Kidney epithelial cell (primary cell): ENCODE measurements around the gene PHACTR2. TPM values are rescaled to one million over a fixed set of nuclear protein-coding genes. Genes with fewer than 3 reads are reported as not detected.

ENCODE experiments used
- DNase-seq: peaks from one replicate; pipeline ENCODE4 v3.0.0-alpha.2; 2010; ENCODE audit warnings: low read depth
- H3K27me3 ChIP-seq: 2 replicates; pipeline ENCODE4 v1.6.0; 2011; ENCODE audit warnings: low read length; ENCODE audit not compliant: control insufficient read depth, insufficient read depth
- H3K36me3 ChIP-seq: 2 replicates; pipeline ENCODE4 v1.5.1; 2011; ENCODE audit warnings: low read length; ENCODE audit not compliant: control insufficient read depth, insufficient read depth
- H3K4me3 ChIP-seq: 2 replicates; pipeline ENCODE4 v1.5.1; 2011; ENCODE audit warnings: low read depth, mild to moderate bottlenecking, control low read depth, low read length
- CTCF ChIP-seq: IDR thresholded peaks from 2 replicates; pipeline ENCODE4 v1.5.1; 2011; ENCODE audit warnings: mild to moderate bottlenecking, moderate library complexity, low read length, control low read depth, inconsistent platforms; ENCODE audit not compliant: insufficient read depth, poor library complexity, severe bottlenecking
- total RNA-seq: library from RNA; depleted of rRNA; stranded (reverse); fragments of >200 nt; gene quantifications from 2 replicates; pipeline ENCODE4 v1.2.3, GENCODE V29; 2015

Gene PHACTR2
- total RNA-seq, 1 donor from 2014 or later, result 19.6 TPM

- no peak for DNase-seq
- no peak for TF ChIP-seq CTCF
- H3K27me3 ChIP-seq, result no peaks in the 10 kb centered on the region
- no peaks in the 10 kb centered on the region for H3K36me3 ChIP-seq
- H3K4me3 ChIP-seq, result no peak overlapping the region
Observed at GRCh38 chr6:143688681-143689080, 10.9 kb downstream of the PHACTR2 start.

GRCh38 chr6:143689852-143690251, 12.1 kb downstream of the PHACTR2 start:
- H3K36me3 ChIP-seq, result no peaks in the 10 kb centered on the region
- no peaks in the 10 kb centered on the region for H3K27me3 ChIP-seq
- DNase-seq, result no peak
- TF ChIP-seq CTCF, result no peak
- H3K4me3 ChIP-seq, result no peak overlapping the region

GRCh38 chr6:143691155-143691554, 13.4 kb downstream of the PHACTR2 start:
- Histone ChIP-seq H3K27me3 (no peaks in the 10 kb centered on the region), H3K36me3 (no peaks in the 10 kb centered on the region), H3K4me3 (no peak overlapping the region)
- TF ChIP-seq CTCF, result no peak
- DNase-seq, result no peak

- no peak for DNase-seq
- Histone ChIP-seq H3K4me3 (no peak overlapping the region), H3K27me3 (no peaks in the 10 kb centered on the region), H3K36me3 (no peaks in the 10 kb centered on the region)
- TF ChIP-seq CTCF, result no peak
Observed at GRCh38 chr6:143691900-143692636, 14.3 kb downstream of the PHACTR2 start.

- H3K36me3 ChIP-seq, result no peaks in the 10 kb centered on the region
- no peaks in the 10 kb centered on the region for H3K27me3 ChIP-seq
- H3K4me3 ChIP-seq, result no peak overlapping the region
- no peak for DNase-seq
- TF ChIP-seq CTCF, result no peak
Observed at GRCh38 chr6:143692696-143693095, 14.9 kb downstream of the PHACTR2 start.

- H3K27me3 ChIP-seq, result no peaks in the 10 kb centered on the region
- H3K4me3 ChIP-seq, result no peak overlapping the region
- TF ChIP-seq CTCF, result no peak
- H3K36me3 ChIP-seq, result no peaks in the 10 kb centered on the region
- DNase-seq, result no peak
Observed at GRCh38 chr6:143694013-143694412, 16.2 kb downstream of the PHACTR2 start.
